HG02885 (cell line): Measurements from ENCODE around the gene EEFSEC.

Experiments used
- ATAC-seq: cut with Tn5 transposase; IDR thresholded peaks from one replicate; pipeline ENCODE4 v1.9.1; 2021; ENCODE audit warnings: mild to moderate bottlenecking; ENCODE audit not compliant: unreplicated experiment, poor library complexity

EEFSEC gene

DNA sequence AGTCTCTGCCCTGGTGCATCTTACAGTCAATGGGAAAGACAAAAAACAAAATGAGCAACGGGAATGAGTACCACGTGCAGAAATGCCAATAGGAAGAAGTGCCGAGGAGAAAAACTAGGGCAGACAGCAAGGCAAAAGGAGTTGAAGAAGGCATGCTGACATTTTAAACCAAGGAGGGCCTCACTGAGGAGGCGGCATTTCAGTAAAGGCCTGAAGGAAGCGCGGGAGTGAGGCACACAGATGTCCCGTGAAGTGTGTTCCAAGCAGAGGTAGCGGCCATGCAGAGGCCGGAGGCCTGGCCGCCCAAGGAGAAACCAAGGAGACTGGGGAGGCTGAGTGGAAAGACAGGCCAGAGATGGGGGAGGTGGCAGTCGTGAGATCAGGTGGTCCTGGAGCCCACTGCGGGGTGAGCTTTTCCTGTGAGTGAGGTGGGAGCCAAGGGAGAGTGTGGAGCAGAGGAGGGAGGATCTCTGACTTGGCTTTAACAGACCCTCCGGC lies 278.6 kb downstream of the EEFSEC start:
- no peak for ATAC-seq

- ATAC-seq: no peak
Observed at GRCh38 chr3:128432301-128432970, 279.2 kb downstream of the EEFSEC start.

GRCh38 chr3:128432971-128433836 lies 279.9 kb downstream of the EEFSEC start:
- ATAC-seq: no peak

DNA sequence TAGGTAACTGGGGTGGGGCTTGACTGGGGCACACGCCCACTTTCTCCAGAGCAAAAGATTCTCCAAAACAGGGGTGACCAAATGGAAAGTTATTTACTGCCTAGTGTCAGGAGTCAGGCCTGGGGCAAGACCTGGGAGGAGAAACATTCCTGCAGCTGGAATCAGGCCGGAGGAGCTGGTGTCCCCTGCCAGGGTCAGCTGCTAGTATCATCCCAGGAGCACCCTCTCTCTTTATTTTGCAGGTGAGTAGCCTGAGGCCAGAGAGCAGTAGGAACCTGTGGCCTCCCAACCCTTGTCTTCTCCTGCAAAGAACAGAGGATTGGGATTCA lies 280.5 kb downstream of the EEFSEC start:
- no peak for ATAC-seq

DNA sequence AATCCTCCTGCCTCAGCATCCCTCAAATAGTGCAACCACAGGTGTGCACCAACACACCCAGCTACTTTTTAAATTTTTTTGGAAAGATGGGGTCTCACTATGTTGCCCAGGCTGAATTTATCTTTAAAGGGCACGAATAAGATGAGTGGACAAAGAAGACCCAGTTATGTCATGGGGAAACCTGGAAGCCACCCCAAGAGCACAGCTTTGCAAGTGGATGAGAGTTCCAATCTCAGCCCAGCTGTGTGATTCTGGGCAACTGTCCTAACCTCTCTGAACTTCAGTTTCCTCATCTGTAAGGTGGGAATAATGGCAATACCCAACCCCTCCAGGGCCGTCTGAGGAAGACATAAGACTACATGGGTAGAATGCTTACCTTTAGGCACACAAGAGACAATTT lies 281.2 kb downstream of the EEFSEC start:
- ATAC-seq: no peak

DNA sequence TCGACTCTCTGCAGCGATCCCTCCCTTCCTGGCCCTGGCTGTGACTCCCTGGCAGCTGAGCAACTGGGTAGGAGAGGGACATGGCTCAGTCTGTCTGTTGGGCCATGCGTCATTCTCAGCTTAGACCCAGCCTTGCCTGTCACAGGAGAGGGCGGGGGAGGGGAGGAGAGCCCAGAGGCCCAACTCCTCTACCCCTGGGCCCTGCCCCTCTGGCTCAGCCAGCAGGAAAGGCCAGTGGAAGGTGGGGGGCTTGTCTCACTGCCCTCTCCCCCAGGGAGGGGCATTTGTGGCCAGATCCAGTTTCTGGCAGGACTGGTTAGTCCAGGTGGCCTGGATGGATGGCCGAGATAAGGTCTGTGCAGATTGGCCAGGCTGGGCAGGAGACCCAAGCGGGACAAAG lies 281.8 kb downstream of the EEFSEC start:
- ATAC-seq: no peak

DNA sequence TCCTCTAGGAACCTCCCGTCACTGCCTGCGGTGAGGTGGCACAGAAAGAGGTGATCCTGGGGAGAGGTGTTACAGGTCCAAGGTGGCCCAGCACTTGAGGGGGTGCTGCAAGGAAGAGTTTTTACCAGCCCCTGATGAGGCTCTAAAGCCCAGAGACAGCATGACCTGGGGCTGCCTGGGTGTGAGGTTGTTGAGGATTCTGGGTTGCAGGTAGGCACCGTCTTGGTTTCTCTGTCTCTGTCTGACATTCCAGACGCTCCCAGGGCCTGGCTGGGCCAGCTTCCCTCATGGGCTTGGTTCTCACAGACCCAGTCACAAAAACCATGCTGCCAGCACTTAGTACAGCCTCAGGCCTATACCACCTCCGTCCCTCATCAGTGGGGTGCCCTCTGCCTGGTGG lies 282.3 kb downstream of the EEFSEC start:
- no peak for ATAC-seq

DNA sequence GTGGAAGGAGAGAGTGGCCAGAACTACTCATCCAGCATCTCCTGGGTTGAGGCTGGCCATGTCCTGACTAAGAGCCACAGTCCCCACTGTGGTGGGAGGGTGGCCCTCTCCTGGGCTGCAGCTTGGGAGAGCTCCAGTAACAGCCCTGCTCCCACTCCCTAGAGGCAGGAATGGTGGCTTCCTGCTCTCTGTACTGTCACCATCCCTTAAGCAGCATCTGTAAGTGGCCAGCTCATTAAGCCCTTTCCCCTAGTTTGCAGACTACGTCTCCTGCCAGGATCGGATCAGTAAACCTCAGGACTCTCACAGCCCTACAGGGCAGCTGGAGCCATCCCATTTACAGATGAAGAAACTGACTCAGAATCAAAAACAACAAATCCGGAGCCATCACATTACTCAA lies 282.9 kb downstream of the EEFSEC start:
- no peak for ATAC-seq

- ATAC-seq: no peak
Observed at GRCh38 chr3:128438488-128439072, 285.3 kb downstream of the EEFSEC start.

- ATAC-seq: no peak
Observed at GRCh38 chr3:128439226-128439625, 285.9 kb downstream of the EEFSEC start.

GRCh38 chr3:128442070-128442469 lies 288.8 kb downstream of the EEFSEC start:
- no peak for ATAC-seq

DNA sequence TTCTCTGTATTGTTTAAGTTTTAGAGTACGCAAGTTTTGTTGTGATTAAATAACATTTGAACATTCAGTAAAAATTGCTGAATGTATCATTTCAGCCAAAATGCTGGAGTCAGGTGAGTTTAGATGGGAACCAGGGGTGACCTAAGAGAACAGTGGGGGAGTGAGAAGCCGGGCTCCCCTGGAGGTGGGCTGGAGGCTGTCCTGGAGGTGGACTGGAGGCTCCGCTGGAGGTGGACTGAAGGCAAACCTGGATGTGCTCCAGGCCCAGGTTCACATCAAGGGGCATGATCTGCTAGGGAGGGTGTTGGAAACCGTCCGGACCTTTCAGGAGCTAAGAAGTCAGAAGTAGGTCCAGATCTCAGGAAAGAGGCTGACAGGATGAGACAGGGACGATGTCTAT lies 289.7 kb downstream of the EEFSEC start:
- ATAC-seq: no peak

DNA sequence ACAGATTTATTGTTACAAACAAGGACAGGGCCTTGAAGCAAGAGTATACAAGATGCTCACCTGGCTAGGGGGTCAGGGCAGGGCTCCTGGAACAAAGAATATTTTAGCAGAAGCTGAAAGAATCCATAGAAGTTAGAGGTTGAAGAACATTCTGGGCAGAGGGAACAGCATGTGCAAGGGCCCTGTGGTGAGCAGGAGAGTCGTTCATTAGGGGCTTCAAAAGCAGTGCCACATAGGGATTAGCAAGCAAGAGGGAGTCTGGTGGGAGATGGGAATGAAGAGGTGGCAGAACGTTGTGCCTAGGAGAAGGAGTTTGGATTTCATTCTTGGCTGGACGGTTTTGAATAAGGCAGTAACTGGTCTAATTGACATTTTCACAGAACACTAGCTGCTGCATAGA lies 290.5 kb downstream of the EEFSEC start:
- no peak for ATAC-seq

GRCh38 chr3:128445357-128445756 lies 292.1 kb downstream of the EEFSEC start:
- ATAC-seq: no peak

DNA sequence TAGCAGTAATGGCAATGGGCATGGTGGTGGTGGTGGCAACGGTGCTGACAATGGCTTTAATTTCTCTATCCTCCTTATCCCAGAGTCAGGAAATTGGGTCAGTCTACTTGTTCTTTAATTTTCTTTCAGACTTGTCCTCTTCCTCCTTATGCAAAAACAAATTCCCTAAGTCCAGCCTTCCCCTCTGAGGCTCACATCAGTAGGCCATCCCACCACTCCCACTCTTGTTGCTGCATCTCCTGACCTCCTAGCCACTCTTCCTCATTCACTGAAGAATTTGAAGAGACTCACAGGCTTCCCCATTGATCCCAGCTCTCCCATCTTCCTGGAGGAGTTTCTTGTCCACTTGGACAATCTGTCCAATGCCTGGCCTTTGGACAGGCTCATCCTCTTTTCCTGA lies 293.5 kb downstream of the EEFSEC start:
- ATAC-seq: no peak

GRCh38 chr3:128447561-128448013 lies 294.3 kb downstream of the EEFSEC start:
- no peak for ATAC-seq

- no peak for ATAC-seq
Observed at GRCh38 chr3:128448491-128448890, 295.2 kb downstream of the EEFSEC start.

- no peak for ATAC-seq
Observed at GRCh38 chr3:128449111-128449638, 295.9 kb downstream of the EEFSEC start.

DNA sequence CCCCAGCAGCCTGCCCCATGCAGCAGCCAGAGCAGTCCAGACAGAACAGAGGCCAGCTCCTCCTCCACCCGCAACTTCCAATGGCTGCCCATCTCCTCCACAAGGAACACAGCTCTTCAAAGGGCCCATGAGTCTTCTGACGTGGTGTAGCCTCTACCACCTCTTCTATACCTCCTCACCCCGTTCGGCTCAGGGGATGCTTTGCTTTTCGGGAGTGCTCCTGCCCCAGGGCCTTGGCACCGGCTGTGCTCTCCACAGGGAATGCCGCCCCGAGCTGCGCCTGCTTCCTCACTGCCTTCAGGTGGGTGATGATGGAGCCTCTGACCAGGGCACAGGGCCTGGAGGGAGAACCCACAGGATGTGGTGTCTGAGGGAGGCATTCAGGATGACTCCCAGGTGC lies 298.8 kb downstream of the EEFSEC start:
- no peak for ATAC-seq

DNA sequence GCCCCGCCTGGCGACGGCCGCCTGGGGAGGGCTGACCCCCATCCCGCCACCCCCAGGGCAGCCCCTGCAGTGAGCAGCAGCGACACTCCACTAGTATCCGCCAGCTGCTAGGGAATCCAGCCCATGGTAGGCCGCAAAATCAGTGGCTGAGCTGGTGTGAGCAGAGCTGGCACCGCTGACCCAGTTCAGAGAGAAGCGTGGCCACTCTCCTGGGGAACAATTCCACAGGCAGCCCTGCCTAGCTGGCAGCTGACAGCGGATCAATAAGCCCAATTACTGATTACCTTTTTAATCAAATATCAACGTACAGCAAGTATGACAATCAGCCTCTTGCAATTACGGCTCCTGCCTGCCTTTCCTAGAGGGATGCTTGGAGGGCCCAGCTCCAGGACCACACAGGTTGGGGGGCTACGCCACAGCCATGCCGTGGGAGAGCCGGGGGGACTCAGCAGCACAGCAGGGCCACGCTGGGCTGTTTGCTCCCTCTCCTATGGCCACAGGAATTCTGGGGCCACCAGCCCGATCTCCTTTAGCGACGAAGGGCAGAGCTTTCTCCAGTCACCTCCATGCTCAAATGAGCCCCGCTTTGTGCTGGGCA lies 299.5 kb downstream of the EEFSEC start:
- ATAC-seq: no peak
